HG02852 (cell line): ENCODE results near the gene KRTAP22-1.

Experiments used
- ATAC-seq: cut with Tn5 transposase; IDR thresholded peaks from one replicate; pipeline ENCODE4 v1.9.1; 2021; ENCODE audit warnings: mild to moderate bottlenecking, moderate library complexity; ENCODE audit not compliant: unreplicated experiment

KRTAP22-1 gene

DNA sequence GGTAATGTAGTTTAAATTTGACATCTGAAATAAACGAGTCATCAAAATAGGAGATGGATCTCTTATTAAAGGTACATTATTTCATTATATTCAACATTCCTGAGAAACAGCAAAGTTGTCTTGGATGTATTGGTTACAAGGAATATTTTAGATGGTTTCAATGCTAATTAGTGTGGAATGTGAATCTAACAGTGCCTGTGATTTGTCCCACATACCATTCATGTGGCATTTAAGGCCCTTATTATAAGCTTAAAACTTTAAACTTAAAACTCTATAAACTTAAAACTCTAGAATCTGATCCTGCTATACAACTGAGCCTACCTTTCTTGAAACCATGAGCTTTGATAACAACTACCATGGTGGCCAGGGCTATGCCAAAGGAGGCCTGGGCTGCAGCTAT, at the start of gene KRTAP22-1:
Gene KRTAP22-1 (plus strand): TSS at position 301 of the 400 bp plus-strand sequence.
- no peak for ATAC-seq

DNA sequence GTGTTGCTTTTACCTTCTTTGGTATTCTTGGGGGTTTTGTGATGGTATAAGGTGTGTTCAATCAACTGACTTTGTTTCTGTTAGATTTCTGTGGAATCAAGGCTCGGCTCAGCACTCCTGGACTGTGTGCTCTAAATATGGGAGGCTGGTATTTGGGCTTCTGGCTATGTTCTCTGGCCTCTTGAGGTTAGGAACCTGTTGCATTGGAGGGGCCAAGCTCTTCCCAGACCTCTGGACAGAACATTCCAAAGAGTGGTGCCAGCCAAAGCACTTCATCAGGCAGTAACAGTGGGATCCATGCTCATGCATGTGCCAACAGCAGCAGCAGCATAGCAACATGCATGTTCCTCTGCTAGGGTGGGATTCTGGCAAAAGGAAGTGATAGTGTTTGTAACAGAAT, 48.1 kb upstream of the KRTAP22-1 start:
- ATAC-seq = no peak

DNA sequence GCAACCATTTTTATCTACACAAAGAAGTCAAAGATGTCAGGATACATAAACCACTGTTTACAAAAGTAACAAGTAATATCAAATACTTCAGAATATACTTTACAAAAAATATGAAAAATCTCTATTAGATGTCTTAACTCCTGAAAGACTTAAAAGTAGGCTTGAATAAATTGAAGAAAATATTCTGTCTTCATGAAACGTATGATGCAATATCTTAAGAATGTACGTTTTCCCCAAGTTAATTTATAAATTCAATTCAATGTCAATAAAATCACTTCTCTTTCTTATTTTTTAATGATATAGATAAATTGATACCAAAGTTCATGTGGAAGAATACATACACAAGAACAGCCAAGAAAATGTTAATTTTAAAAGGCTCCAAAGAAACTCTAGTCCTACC, 45.8 kb upstream of the KRTAP22-1 start:
- no peak for ATAC-seq

DNA sequence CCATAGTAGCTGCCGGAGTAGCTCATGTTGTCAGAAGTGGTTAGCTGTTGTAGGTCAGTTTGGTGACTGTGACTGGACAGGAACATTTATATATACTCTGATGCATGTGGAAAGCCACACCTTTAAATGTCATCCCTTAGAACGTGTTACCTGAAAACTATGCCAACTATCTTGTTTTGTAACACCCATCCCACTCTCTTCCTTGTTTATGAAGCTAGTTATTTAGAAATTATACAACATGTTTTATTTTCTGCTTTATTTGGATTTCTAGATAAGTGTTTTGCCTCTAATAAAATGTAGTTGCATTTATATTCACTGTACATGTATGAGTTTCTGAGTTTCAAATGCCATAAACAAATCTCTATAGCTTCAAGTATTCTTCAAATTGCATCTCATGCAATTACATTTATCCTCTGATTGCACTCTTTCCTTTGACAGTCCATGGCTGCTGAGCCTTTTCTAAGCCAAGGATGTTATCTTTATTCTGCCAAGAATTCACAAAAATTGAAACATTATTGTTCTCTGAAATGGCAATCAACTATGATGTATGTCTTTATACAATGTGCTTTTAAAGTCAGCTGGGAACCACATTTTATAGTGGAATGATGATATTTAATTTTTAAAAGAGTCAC, 39.5 kb upstream of the KRTAP22-1 start, which contains the start of gene KRTAP19-7:
Gene KRTAP19-7 (minus strand): TSS at position 51 of the 632 bp plus-strand sequence. CDS start 25 bp downstream, at position 26.
- no peak for ATAC-seq

DNA sequence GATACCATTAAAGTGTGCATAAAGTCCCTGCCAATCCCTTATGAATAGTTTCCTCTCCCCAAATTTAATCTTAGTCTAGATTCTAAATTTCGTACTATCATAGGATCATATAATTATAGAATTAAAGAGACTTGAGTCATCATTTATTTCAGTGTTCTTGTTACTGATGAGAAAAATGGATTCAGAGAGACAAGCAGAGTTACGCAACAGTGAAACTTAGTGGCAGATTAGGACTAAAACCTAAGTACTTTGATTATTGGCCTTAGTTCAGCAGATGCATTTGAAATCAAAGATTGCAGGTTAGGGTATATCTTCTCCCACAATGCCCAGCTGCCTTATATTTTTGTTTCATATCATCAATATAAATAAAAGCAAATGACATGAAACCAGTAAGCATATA, 38.9 kb upstream of the KRTAP22-1 start:
- ATAC-seq = no peak

DNA sequence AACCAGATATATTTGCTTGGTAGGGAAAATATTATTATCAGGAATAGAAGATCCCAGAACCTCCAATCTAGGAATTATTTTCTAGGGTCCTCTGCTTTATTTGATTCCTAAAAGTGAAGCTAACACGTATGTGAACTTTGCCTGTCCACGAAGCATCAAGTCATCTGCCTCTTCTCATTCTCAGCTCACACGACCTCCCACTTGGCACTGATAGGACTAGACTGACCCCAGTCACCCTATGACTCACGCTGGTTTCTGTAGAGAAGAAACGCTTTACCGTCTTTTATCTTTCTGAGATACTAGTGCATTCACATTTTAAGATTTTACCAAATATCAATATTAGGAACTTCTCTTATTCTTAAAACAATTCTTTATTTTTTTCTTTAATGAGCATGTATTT, 37.8 kb upstream of the KRTAP22-1 start:
- no peak for ATAC-seq

DNA sequence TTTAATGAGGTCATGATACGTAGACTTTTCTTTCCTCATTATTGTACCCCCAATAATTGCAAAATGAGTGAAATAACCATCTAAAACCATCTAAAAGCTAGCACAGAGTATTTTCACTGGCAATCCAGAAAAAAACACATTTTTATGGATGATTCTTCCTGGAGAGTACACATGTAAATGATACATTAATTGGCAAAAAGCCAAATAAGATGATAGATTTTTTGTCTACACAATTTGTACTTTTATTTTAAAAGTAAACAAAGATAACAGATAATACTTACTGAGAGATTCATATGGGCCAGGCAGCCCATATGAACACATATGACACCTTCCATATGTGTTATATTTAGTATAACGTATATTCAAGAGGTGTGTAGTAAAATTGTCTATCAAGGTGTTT, 37.3 kb upstream of the KRTAP22-1 start:
- no peak for ATAC-seq

DNA sequence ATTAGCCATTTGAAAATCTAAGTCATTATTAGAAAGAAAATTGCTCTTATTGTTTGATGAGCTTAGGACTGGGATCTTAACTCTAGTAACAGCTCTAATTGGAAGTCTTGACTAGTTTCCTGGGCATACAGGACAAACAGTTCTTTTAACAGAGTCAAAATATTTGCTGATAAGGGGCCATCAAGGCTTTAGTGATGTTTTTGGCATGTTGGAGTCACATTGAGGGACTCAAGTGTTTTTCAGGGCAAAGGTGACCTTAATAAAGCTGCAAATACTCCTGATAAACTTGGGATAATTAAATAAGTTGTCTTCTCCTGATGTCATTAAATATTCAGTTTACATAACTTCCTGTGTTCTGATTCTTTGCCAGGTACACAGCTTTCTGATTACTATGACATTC, 33.3 kb upstream of the KRTAP22-1 start:
- ATAC-seq = no peak

DNA sequence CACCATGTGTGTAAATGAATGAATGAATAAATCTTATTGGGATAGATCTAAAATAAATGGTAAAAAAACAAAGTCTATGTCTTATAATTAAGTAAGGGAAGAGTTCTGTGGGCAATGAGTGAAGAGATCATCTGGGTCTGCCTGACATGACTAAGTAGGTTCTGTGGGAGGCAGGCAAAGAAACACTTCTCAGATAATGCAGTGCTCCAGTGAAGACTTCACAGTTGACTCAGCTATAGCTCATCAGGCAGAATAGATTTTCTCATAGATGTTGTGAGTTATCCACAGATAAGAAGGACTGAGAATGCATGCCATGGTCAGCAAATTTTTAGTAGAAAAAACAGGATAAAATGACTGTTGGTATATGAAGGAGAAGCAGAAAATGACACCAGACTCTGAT, 23.1 kb upstream of the KRTAP22-1 start:
- ATAC-seq = no peak

DNA sequence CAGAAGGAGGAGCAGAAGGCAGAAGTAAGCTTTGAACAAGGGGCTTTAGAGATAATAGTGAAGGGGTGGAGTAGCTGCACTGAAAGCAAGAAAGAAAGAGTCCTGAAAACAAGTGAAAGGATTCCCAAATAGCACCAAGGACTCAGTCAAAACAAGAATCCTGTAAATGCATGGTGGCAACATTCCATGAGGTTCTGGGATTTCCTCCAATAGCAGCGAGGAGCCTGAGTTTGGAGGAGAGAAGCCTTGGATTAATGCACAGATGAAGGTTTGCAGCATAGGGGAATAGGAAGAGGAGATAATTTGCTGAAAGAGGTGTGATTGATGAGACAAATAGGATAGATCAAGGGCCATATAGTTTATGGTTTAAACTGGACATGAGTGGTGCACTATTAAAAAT, 21.5 kb upstream of the KRTAP22-1 start:
- ATAC-seq = no peak

DNA sequence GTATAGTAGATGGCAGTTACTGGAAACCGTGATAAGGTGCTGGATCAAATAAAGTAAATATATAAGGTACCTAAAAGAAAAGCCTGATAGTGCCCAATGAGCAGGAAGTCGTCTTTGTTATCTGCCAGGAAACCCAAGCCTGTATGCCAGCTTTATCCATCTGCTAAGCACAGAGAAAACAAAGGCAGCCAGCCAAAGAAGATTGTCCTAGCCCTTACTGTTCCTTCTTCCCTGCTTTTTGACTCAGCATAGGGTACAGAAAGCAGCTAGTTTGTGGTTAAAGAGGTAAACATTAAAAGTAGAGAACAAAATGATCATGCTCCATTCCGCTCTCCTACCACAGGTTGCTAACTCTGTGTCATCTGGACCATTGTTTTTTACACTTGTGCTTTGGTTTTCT, 20.8 kb upstream of the KRTAP22-1 start:
- ATAC-seq = no peak

DNA sequence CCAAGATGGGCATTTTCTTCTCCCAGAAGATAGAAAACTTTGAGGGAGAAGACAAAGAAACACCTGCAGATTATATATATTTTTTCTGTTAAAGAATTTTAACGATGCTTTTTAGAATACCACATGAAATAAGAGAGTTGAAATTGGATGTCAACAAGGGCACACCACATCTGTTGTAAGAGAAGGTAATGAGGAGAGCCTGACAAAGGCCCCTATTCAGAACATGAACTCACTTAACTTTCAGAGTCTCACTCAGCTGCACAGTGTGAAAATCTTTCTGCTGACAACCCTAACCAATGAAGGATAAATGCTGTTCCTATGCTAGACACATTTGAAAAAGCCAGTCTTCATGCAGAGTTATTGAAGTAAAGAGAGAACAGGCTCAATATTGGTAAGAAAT, 18.0 kb upstream of the KRTAP22-1 start:
- ATAC-seq = no peak

DNA sequence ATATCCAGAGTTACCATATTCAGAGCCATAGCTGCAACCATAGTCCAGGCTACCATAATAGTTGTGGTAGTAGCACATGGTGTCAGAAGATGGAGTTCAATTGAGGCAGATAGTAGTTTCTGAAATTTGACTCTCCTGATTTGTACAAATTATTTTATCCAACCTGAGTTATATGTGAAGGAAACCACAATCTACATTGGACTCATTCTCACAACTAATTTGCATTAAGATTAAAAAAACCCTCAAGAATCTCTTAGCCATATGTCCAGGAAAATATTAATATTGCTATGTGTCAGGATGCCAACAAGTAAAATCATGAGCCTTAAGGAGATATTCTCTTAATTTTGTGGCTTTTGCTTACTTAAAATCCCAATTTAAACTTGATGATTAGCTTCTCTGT, 10.6 kb upstream of the KRTAP22-1 start, which contains the start of gene KRTAP22-2:
Gene KRTAP22-2 (minus strand): TSS at position 101 of the 400 bp plus-strand sequence.
- ATAC-seq = no peak

DNA sequence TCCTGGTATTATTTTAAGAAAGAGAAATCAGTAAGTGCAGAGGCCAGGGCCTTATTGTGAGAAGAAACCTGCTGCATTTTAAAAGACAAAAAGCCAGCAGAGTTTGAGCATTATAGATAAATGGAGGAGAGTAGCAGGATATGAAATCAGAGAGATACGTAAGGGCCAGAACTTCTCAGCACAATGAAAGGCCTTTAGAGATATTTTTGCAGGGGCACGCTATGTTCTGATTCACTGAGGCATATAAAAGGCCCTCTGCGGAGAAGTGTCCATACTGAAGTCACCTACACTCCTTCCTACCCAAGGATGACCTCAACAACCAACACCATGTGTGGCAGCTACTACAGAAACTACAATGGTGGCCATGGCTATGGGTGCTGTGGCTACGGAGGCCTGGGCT, 8.7 kb upstream of the KRTAP22-1 start, which contains the start of gene KRTAP6-3:
Gene KRTAP6-3 (plus strand): TSS at position 301 of the 400 bp plus-strand sequence. CDS start 6 bp downstream, at position 307.
- no peak for ATAC-seq

DNA sequence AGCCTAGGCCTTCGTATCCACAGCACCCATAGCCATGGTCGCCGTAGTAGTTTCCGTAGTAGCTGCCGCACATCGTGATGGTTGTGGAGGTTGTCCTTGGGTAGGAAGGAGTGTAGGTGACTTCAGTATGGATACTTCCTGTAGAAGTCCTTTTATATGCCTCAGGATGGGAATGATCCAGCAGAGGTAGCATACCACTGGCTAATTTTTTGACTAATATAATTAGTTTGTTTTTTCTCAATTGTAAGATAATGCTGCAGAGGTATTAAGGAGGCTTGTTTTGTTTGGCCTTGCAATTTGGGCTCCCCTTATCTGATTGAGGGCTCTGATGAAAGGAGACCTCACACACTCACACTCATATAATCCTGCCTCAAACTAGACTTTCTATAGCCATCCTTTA, 2.1 kb upstream of the KRTAP22-1 start, which contains the start of gene KRTAP6-2:
Gene KRTAP6-2 (minus strand): TSS at position 101 of the 400 bp plus-strand sequence. CDS start 28 bp downstream, at position 73.
- ATAC-seq = no peak

DNA sequence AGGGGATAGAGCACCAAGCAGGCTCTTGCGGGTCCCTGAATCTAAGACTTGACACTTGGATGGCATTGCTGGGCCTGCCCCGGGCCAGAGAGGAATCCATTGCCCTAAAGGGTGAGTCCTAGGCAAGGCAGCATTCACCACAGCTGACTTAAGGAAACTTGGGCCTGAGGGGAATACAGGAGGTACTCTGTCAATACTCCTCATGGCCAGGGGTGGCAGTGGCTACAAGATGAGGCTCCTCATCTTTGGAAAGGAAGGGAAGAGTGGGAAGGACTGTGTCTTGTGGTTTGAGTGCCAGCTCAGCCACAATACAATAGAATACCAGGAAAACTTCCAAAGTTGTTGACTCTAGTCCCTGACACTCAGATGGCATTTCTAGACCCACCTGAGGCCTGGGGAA, 5.1 kb downstream of the KRTAP22-1 start:
- no peak for ATAC-seq

DNA sequence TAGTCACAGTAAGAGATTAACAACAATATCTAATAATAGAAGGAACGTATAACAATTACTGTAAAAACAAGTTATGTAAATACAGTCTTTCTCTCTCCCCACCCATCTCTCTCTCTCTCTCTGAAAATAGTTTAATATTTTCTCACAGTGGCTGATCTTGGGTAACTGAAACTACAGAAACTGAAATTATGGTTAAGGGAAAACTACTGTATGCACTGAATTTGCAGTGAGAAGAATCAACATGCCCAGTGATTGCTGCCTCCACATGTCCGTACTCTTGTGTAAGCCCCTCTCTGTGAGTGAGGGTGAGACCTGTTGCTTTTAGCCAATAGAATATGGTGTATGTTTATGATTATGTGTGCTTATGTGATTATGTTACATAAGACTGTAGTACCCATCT, 11.2 kb downstream of the KRTAP22-1 start:
- ATAC-seq = no peak

DNA sequence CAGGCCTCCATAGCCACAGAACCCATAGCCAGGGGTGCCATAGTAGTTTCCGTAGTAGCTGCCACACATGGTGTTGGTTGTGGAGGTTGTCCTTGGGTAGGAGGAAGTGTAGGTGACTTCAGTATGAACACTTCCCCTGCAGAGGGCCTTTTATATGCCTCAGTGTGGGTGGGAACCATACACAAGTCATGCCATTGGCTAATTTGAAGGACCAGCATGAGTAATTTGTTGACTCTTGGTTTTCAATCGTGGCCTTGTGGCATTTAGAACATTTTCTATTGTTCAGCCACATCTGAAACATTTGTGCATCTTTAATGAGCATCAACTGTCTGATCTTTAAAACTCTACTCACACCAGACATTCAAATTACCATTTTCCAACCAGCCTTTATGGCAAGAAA, 12.9 kb downstream of the KRTAP22-1 start, which contains the start of gene KRTAP6-1:
Gene KRTAP6-1 (minus strand): TSS at position 95 of the 400 bp plus-strand sequence. CDS start 26 bp downstream, at position 69.
- ATAC-seq = no peak

DNA sequence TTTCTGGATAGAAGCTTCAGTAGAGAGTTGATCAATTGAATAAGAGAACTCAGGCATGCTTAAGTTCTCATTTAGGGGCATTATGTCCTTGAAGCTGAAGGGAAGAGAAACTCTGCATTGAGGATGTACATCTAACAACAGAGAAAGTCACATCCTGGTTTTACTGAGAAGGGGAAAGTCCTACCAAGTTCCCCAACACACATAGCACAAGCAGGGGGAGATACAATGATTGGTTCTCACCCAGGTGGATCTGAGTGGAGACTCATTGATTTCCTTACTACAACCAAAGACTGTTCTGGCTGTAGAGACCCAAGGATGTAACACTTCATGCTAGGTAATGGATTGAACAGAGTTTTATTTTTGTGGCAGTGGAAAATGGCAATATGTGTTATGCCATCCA, 14.3 kb downstream of the KRTAP22-1 start:
- no peak for ATAC-seq

DNA sequence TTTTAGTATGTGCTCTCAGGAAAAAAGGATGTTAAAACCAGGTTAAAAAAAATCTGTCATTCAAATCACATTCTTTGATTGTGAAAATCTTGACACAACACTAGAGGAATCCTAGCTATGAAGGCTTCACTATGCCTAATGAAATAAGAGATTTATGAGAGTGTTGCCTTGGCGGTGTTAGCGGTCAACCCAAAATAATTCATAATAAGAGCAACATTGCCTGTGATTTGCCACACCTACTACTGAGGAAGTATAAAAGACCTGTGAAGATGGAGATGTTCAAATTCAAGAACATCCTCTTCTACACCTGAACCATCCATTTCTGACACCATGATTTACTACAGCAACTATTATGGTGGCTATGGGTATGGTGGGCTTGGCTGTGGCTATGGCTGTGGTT, 15.2 kb downstream of the KRTAP22-1 start, which contains the start of gene KRTAP20-1:
Gene KRTAP20-1 (plus strand): TSS at position 301 of the 400 bp plus-strand sequence. CDS start 30 bp downstream, at position 331.
- no peak for ATAC-seq

DNA sequence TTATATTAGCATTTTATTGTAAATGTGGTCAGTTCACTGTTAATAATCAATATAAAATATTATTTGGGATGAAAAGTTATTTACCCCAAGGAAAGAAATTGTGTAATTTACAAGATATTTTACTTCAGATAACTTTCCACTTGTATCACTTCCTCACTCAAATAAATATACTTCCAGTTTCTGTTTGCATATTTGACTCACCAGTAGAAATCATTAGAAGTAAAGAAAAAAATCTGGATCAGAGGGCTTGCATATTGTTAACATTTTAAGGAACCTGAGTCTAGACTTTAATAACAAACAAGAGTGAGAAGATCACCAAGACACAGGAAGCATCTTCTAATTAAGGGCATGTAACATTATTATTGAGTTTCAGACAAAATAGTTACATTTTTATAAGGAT, 19.2 kb downstream of the KRTAP22-1 start:
- ATAC-seq = no peak

DNA sequence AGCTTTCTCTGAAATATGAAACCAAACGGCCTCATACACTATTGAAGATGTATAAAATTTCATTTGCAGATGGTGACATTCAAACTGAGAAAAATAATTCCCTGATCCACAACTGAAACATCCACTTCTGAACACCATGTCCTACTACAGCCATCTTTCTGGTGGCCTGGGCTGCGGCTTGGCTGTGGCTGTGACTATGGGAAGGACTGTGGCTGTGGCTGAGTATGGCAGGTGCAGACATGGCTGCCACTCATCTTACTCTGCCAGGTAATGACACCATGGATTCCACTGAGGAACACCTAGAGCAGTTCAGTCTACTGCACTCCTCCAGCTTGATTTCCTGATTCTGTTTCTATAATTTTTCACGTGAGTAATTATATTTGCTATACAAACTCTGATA, 19.6 kb downstream of the KRTAP22-1 start, which contains the start of gene KRTAP20-4:
Gene KRTAP20-4 (plus strand): TSS at position 106 of the 400 bp plus-strand sequence.
- no peak for ATAC-seq
